HG03469 (cell line): ENCODE results near the gene RPS6KC1.
"Not testable (repeated sequence)": the region's sequence is repeated elsewhere in the genome, so short reads cannot be mapped to it uniquely, and the experiment has no call there.

Source experiments
- ATAC-seq: cut with Tn5 transposase; IDR thresholded peaks from one replicate; pipeline ENCODE4 v1.9.1; 2021; ENCODE audit warnings: mild to moderate bottlenecking, moderate library complexity, moderate number of reproducible peaks; ENCODE audit not compliant: unreplicated experiment

The RPS6KC1 gene

GRCh38 chr1:213138391-213138790 lies 87.3 kb downstream of the RPS6KC1 start:
- ATAC-seq: no peak

- no peak for ATAC-seq
These were observed 87.9 kb downstream of the RPS6KC1 start for GRCh38 chr1:213138892-213139291.

GRCh38 chr1:213148905-213149304 lies 97.9 kb downstream of the RPS6KC1 start:
- ATAC-seq: no peak

DNA sequence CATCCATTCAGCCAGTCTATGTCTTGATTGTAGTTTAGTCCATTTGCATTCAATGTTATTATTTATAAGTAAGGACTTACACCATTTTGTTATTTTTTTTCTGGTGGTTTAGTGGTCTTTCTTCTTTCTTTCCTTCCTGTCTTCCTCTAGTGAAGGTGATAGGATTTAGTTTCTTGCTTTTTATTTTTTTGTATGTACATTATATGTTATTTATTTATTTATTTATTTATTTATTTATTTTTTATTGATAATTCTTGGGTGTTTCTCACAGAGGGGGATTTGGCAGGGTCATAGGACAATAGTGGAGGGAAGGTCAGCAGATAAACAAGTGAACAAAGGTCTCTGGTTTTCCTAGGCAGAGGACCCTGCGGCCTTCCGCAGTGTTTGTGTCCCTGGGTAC lies 99.0 kb downstream of the RPS6KC1 start:
- ATAC-seq: not testable (repeated sequence)

DNA sequence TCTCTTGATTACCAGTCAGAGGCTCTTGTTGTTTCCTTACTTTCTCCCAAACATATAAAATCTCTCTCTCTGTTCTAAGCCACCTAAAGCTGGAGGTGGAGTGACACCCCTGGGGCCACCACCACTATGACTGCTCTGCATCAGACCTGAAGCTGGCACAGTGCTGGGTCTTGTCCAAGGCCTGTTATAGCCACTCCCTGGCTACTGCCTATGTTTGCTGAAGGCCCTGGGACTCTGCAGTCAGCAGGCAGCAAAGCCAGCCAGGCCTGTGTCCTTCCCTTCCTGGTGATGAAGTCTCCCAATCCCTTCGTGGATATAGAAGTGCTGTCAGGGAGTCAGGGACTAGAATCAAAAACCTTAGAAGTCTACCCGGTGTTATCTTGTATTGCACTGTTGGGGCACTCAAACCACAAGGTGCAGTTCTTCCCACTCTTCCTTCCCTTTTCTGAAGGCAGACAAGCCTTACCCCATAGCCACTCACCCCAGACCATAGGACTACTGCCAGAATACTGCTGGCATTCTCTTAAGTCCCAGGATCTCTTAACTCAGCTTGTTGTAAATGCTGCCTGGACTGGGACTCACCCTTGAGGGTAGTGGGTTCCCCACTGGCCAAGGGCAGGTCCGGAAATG lies 103.1 kb downstream of the RPS6KC1 start:
- no peak for ATAC-seq

DNA sequence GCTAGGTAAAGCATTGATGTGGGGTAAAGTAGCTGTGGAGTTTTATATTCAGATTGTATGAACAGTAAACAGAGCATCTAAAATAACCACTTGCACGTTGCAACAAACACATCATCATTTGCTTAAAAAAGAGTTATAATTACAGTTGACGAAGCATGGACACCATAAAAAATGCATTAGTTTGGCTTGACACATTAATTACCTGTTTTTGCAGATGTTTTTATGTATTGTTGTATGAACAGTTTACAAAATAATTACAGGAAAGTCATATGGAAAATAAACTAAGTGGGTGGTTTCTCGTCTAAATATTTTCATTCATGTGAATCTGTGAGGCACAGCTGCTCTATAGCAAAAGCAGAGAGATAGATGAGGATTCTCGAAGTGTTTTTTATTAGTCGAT lies 108.3 kb downstream of the RPS6KC1 start:
- ATAC-seq: no peak

DNA sequence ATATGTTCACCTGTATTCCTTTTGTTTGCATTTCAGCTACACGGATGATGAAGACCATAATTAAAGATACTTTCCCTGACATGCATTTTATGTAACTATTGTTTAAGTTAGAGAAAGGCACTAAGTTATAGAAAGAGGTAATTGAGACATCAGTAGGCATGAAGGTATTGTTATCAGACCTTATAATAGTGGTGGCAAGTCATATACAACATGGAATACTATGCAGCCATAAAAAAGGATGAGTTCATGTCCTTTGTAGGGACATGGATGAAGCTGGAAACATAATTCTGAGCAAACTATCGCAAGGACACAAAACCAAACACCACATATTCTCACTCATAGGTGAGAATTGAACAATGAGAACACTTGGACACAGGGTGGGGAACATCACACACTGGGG lies 109.4 kb downstream of the RPS6KC1 start:
- not testable (repeated sequence) for ATAC-seq

- ATAC-seq: no peak
These were observed 111.3 kb downstream of the RPS6KC1 start for GRCh38 chr1:213162338-213162737.

DNA sequence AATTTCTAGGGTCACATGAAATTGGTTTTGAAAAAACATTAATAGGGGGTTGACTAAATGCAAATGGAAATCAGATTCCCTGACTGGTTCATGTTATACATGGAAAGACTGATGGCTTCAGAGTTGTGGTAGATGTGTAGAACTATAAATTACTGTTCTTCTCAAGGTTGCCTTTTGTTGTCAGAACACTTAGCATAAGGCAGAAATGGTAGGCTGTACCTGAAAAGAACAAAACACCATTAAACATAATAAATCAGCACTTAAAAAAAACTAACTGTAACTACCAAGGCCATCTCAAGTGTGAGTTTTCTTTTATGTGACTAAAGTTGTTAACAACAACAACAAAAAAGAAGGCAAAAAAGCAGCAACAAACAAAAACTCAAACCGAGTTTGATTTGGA lies 111.8 kb downstream of the RPS6KC1 start:
- no peak for ATAC-seq

DNA sequence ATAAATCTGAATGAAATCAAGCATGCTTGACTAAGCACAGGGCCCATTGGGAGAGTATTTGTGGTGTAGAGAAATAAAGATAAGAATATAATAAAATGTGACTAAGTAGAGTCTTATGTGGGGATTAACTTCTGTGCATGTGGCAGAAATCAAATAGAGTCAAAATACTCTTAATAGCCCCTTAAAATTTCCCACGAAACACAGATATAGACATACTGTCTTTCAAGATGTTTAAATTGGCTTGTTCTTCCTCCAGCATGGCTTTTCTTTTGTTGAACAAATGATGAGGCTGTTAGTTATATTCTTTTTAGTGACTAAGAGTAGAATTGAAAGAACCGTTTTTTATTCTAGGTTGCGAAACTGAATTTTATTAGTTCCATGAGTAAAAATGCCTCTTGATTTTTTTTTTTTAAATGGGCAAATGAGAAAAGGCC lies 112.3 kb downstream of the RPS6KC1 start:
- no peak for ATAC-seq

DNA sequence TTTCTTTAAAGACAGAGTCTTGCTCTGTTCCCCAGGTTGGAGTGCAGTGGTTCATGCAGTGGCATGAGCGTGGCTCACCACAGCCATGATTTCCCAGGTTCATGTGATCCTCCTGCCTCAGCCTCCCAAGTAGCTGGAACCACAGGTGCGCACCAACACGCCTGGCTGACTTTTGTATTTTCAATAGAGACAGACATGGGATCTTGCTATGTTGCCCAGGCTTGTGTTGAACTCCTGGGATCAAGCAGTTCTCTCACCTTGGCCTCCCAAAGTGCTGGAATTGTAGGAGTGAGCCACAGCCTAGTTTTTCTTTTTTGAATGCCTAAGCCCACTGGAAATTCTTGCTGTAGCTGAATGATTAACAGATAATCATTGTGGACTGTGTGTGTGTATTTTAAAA lies 113.5 kb downstream of the RPS6KC1 start:
- no peak for ATAC-seq

DNA sequence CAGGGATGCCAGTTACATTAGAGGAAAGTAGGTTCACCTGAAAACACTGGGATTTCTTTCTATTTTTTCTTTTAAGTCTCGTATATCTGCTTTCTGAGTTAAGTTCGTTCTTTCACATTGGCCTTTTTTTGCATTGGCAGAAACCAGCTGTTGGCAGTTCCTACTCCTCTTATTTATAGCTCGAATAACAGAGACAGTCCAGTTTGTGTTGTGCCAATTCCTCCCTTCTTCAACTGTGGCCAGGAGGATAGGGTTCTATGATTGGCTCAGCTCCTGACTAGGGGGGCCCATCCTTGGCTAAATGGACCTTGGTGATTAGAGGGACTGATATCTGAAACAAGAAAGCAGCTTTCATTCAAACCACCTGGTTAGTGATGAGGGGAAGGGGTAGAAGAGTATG lies 115.8 kb downstream of the RPS6KC1 start:
- no peak for ATAC-seq

DNA sequence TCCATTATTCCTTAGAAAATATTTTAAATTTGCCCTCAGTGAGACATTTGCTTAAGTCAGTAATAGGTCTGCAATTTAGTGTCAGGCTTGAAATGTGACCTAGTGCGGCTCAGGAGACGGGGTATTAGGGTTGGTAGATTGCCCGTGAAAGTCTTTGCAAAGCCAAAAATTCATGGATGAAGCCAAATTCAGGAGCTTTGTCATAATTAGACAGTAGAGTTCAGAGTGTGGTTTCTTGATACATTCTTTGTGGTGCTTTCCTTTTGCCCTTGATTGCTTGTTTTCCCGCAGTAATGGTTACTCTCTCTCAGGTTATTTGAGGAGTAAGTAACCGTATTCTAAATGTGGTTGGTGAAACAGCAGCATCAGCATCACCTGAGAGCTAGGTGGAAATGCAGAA lies 120.7 kb downstream of the RPS6KC1 start:
- ATAC-seq: no peak

GRCh38 chr1:213176341-213176740 lies 125.3 kb downstream of the RPS6KC1 start:
- ATAC-seq: no peak

- ATAC-seq: no peak
These were observed 128.7 kb downstream of the RPS6KC1 start for GRCh38 chr1:213179784-213180183.

GRCh38 chr1:213180833-213181232 lies 129.8 kb downstream of the RPS6KC1 start:
- ATAC-seq: no peak

- no peak for ATAC-seq
These were observed 132.1 kb downstream of the RPS6KC1 start for GRCh38 chr1:213183036-213183672.

DNA sequence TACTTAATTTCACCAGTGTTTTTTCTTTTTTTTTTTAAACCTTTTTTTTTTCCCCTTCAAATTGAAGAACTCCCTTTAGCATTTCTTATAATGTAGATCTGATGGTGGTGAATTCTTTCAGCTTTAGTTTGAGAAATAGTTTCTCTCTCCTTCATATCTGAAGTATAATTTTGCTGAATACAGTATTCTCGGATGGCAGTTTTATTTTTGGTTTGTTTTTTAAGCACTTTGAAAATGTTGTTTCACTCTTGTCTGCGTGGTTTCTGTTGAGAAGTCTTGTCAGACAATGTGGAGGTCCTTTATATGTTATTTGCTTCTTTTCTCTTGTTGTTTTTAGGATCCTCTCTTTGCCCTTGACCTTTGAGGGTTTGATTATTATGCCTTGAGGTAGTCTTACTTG lies 135.1 kb downstream of the RPS6KC1 start:
- no peak for ATAC-seq

DNA sequence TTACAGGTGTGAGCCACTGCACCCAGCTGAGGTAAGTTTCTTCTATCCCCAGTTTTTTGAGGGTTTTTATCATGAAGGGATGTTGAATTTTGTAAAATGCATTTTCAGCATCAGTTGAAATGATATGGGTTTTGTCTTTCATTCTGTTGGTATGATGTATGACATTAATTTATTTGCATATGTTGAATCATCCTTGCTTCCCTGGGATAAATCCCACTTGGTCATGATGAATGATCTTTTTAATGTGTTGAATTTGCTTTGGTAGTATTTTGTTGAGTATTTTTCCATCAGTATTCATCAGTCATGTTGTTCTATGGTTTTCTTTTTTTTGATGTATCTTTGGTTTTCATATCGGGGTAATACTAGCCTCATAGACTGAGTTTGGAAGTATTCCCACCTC lies 141.0 kb downstream of the RPS6KC1 start:
- no peak for ATAC-seq

GRCh38 chr1:213194383-213194782 lies 143.3 kb downstream of the RPS6KC1 start:
- ATAC-seq: no peak

- ATAC-seq: no peak
These were observed 143.8 kb downstream of the RPS6KC1 start for GRCh38 chr1:213194855-213195254.

DNA sequence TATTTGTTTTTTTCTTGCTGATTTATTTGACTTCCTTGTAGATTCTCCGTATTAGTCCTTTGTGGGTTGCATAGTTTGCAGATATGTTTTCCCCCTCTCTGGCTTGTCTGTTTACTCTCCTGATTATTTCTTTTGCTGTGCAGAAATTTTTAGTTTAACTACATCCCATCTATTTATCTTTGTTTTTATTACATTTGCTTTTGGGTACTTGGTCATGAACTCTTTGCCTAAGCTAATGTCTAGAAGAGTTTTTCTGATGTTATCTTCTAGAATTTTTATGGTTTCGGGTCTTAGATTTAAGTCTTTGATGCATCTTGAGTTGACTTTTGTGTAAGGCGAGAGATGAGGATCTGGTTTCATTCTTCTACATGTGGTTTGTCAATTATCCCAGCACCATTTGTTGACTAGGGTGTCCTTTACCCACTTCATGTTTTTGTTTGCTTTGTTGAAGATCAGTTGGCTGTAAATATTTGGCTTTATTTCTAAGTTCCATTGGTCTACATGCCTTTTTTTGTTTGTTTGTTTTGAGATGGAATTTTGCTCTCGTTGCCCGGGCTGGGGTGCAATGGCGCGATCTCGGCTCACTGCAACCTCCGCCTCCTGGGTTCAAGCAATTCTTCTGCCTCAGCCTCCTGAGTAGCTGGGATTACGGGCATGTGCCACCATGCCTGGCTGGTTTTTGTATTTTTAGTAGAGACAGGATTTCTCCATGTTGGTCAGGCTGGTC lies 145.4 kb downstream of the RPS6KC1 start:
- not testable (repeated sequence) for ATAC-seq
